GM12878 (cell line): ENCODE results near the gene ADAMTS17.

ENCODE experiments used
- ATF3 ChIP-seq: IDR thresholded peaks from 2 replicates; pipeline ENCODE4 v1.6.1; 2011; ENCODE audit warnings: low read depth, mild to moderate bottlenecking, low read length, moderate library complexity, borderline replicate concordance; ENCODE audit errors: extremely low read depth
- CREB1 ChIP-seq: IDR thresholded peaks from 2 replicates; pipeline ENCODE4 v1.6.1; 2012; ENCODE audit warnings: low read depth, mild to moderate bottlenecking, inconsistent platforms
- RB1 ChIP-seq: fragments of 450-650 bp; formaldehyde crosslinking; IDR thresholded peaks from 2 replicates; pipeline ENCODE4 v1.6.1; 2017; ENCODE audit warnings: mild to moderate bottlenecking, borderline replicate concordance
- RUNX3 ChIP-seq: IDR thresholded peaks from 2 replicates; pipeline ENCODE4 v1.6.1; 2012; ENCODE audit warnings: low read length, inconsistent platforms
- ZZZ3 ChIP-seq: IDR thresholded peaks from 2 replicates; pipeline ENCODE4 v1.6.1; 2011; ENCODE audit warnings: low read depth; ENCODE audit not compliant: control insufficient read depth, insufficient read length
- TF ChIP-seq, protein P1 (sequence below): fragments of 450-650 bp; IDR thresholded peaks from 2 replicates; pipeline ENCODE4 v1.6.1; 2014; ENCODE audit warnings: mild to moderate bottlenecking
- TF ChIP-seq, protein P2 (sequence below): IDR thresholded peaks from 2 replicates; pipeline ENCODE4 v1.6.1; 2012; ENCODE audit warnings: low read depth, low read length, improper control_type of control experiment
- TF ChIP-seq, protein P3 (sequence below): IDR thresholded peaks from 2 replicates; pipeline ENCODE4 v1.6.1; 2012; ENCODE audit warnings: low read depth, low read length, improper control_type of control experiment
- TF ChIP-seq, protein P4 (sequence below): IDR thresholded peaks from 2 replicates; pipeline ENCODE4 v1.6.1; 2012; ENCODE audit warnings: low read length, inconsistent platforms

DNA sequence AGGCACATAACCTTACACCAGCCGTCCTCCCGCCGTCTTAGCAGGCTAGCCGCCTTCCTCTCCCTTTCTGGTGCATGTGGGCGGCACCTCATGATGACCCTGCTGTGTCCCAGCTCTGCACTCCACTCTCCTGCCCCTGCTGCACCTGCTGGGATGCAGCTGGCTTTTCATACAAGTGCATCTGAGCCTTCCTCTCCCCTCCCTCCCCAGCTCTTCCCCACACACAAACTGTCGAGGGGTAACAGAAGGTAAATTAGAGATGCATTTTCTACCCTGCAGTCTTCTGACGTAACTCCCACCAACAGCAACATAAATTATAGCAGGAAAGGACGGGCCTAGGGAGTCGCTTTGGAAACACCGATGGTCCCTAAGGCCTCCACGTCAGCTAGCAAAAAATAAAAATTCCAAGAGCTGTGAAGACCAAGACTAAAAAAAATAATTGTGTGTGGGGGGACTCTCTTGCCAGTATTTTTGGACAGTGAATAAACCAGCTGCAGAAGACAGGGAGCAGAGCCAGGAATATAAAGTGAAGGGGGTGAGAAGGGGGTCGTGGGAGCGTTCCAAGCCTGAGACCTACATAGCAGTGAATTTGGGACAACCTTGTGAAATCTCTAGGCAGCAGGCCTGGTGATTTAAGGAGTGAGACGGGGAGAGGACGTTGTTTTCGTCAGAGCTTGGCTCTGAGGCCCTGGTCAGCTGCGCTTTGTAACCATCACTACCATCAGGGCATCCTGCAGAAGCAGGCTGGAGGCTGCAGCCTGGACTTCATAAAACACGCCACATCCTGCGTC, 216.2 kb downstream of the ADAMTS17 start:
- TF ChIP-seq, protein P1, sequence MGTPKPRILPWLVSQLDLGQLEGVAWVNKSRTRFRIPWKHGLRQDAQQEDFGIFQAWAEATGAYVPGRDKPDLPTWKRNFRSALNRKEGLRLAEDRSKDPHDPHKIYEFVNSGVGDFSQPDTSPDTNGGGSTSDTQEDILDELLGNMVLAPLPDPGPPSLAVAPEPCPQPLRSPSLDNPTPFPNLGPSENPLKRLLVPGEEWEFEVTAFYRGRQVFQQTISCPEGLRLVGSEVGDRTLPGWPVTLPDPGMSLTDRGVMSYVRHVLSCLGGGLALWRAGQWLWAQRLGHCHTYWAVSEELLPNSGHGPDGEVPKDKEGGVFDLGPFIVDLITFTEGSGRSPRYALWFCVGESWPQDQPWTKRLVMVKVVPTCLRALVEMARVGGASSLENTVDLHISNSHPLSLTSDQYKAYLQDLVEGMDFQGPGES: no peak
- TF ChIP-seq, protein P2, sequence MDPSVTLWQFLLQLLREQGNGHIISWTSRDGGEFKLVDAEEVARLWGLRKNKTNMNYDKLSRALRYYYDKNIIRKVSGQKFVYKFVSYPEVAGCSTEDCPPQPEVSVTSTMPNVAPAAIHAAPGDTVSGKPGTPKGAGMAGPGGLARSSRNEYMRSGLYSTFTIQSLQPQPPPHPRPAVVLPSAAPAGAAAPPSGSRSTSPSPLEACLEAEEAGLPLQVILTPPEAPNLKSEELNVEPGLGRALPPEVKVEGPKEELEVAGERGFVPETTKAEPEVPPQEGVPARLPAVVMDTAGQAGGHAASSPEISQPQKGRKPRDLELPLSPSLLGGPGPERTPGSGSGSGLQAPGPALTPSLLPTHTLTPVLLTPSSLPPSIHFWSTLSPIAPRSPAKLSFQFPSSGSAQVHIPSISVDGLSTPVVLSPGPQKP: no peak
- TF ChIP-seq, protein P3, sequence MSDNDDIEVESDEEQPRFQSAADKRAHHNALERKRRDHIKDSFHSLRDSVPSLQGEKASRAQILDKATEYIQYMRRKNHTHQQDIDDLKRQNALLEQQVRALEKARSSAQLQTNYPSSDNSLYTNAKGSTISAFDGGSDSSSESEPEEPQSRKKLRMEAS: no peak
- no peak for TF ChIP-seq ATF3
- TF ChIP-seq CREB1: no peak
- TF ChIP-seq RB1: no peak
- no peak for TF ChIP-seq ZZZ3
- TF ChIP-seq, protein P4, sequence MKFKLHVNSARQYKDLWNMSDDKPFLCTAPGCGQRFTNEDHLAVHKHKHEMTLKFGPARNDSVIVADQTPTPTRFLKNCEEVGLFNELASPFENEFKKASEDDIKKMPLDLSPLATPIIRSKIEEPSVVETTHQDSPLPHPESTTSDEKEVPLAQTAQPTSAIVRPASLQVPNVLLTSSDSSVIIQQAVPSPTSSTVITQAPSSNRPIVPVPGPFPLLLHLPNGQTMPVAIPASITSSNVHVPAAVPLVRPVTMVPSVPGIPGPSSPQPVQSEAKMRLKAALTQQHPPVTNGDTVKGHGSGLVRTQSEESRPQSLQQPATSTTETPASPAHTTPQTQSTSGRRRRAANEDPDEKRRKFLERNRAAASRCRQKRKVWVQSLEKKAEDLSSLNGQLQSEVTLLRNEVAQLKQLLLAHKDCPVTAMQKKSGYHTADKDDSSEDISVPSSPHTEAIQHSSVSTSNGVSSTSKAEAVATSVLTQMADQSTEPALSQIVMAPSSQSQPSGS: no peak
- no peak for TF ChIP-seq RUNX3
